GM23248 (cell line): ENCODE results near the gene SPTLC3.

Source experiments
- EZH2 ChIP-seq: fragments of 200-600 bp; sonication (generic); IDR thresholded peaks from 2 replicates; pipeline ENCODE4 v1.6.1; 2018; ENCODE audit warnings: antibody characterized with exemption, mild to moderate bottlenecking; ENCODE audit not compliant: insufficient read depth, poor library complexity, severe bottlenecking
- EZH2phosphoT487 ChIP-seq: fragments of 200-600 bp; sonication (generic); IDR thresholded peaks from 2 replicates; pipeline ENCODE4 v1.6.1; 2018; ENCODE audit warnings: antibody characterized with exemption, moderate library complexity, mild to moderate bottlenecking, low read depth; ENCODE audit not compliant: insufficient read depth

DNA sequence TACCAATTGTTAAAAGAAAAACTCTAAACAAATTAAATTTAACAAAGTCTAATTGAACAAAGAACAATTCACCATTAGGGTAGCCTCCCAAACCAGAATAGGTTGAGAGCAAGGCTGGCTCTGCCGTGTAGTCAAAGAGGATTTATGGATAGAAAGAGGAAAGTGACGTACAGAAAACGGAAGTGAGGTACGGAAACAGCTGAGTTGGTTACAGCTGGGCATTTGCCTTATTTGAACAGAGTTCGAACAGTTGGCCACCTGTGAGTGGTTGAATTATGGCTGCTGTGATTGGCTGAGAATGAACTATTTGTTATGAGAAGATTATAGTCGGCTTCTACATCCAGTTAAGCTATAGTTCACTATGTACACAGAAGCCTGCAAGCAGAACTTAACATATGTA is 193.8 kb downstream of the SPTLC3 start:
- TF ChIP-seq EZH2phosphoT487 = no peak
- no peak for TF ChIP-seq EZH2
